Activated B cell treated with CpG ODN at 0.5 μM for 24 hours (primary cell): Measurements from ENCODE around the gene TPPP3. TPM values are rescaled to one million over a fixed set of nuclear protein-coding genes. Genes with fewer than 3 reads are reported as not detected.

Experiments
- ATAC-seq: fragments of 200-7000 bp; cut with Tn5 transposase; one replicate; pipeline ENCODE4 v1.10.0; 2021; ENCODE audit warnings: low read depth, mild to moderate bottlenecking, moderate library complexity
- CTCF ChIA-PET: fragments of 350-600 bp; sonication (Branson Sonifier 250); formaldehyde crosslinking; loops from one replicate; lab custom pipeline; 2021; ENCODE audit warnings: antibody characterized with exemption; lab: Charles Lee
- POLR2A ChIA-PET: fragments of 350-600 bp; sonication (Branson Sonifier 250); formaldehyde crosslinking; loops from one replicate; lab custom pipeline; 2021; ENCODE audit warnings: antibody characterized with exemption; lab: Charles Lee
- DNase-seq: peaks from one replicate; pipeline ENCODE4 v3.0.0; 2022
- H3K27ac Mint-ChIP-seq: one replicate; pipeline ENCODE4 v1.8.0; 2020; ENCODE audit warnings: mixed read lengths
- H3K27me3 Mint-ChIP-seq: one replicate; pipeline ENCODE4 v1.8.0; 2021; ENCODE audit warnings: mixed read lengths
- H3K36me3 Mint-ChIP-seq: one replicate; pipeline ENCODE4 v1.8.0; 2021; ENCODE audit warnings: low read depth, mixed read lengths
- H3K4me1 Mint-ChIP-seq: one replicate; pipeline ENCODE4 v1.8.0; 2021; ENCODE audit warnings: mixed read lengths
- H3K4me3 Mint-ChIP-seq: one replicate; pipeline ENCODE4 v1.8.0; 2020; ENCODE audit warnings: mild to moderate bottlenecking, mixed read lengths
- H3K9me3 Mint-ChIP-seq: one replicate; pipeline ENCODE4 v1.8.0; 2020; ENCODE audit warnings: mixed read lengths
- intact Hi-C: fragments of 100-400 bp; cut with micrococcal nuclease; formaldehyde crosslinking; loops from one replicate; pipeline ENCODE4 v1.15.1; 2024
- total RNA-seq: library from RNA; stranded (reverse); gene quantifications from 2 replicates; pipeline ENCODE4 v1.2.3, GENCODE V29; 2022
- TF ChIP-seq, protein P1 (sequence below): fragments of 200-600 bp; IDR thresholded peaks from one replicate; pipeline ENCODE4 v1.8.0; 2022; ENCODE audit warnings: antibody characterized with exemption, mild to moderate bottlenecking

Gene TPPP3
- total RNA-seq, 1 donor from 2014 or later, result not detected

DNA sequence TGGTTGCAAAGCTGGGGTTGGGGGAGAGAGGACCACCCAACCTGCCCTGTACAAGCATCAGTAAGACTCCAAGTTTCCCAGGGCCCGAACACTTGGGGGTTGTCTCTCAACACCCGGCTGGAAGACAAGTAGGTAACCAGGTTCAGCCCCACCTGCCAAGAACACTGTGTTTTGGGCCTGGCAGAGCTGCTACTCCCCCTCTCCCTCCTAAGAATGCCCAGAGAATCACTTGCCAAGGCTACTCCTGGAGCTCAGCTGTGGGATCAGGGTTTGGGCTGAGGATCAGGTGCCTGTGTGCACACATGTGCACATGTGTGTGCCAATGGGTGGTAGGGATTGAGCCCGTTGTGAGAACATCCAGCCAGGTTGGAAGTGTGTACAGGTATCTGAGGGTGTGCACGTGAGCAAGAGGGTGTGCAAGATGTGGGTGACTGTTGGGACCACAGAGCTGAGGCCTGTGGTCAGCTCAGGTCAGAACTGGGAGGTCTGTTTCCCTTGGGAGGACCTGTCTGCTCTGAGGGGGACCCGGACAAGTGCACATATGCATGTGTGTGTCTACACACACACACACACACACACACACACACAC, 39.9 kb upstream of the TPPP3 start:
- no peak for DNase-seq
- H3K36me3 Mint-ChIP-seq, result peaks cover 19% of the 10 kb centered on the region
- CTCF ChIA-PET, result no interaction called here

GRCh38 chr16:67432506-67432890, 39.2 kb upstream of the TPPP3 start:
- no peak overlapping the region for H3K27ac Mint-ChIP-seq
- intact Hi-C loops, result no loop called here
- no peak for DNase-seq
- CTCF ChIA-PET, result no interaction called here
- POLR2A ChIA-PET, result interaction anchor here (0.6 to 0.8 kb wide), 2 partner anchors 34 to 287 kb away, joined by 3 to 10 read pairs; partner anchors contain the start of gene GFOD2
- H3K4me1 Mint-ChIP-seq, result peaks cover 45% of the 10 kb centered on the region
- TF ChIP-seq, protein P1, sequence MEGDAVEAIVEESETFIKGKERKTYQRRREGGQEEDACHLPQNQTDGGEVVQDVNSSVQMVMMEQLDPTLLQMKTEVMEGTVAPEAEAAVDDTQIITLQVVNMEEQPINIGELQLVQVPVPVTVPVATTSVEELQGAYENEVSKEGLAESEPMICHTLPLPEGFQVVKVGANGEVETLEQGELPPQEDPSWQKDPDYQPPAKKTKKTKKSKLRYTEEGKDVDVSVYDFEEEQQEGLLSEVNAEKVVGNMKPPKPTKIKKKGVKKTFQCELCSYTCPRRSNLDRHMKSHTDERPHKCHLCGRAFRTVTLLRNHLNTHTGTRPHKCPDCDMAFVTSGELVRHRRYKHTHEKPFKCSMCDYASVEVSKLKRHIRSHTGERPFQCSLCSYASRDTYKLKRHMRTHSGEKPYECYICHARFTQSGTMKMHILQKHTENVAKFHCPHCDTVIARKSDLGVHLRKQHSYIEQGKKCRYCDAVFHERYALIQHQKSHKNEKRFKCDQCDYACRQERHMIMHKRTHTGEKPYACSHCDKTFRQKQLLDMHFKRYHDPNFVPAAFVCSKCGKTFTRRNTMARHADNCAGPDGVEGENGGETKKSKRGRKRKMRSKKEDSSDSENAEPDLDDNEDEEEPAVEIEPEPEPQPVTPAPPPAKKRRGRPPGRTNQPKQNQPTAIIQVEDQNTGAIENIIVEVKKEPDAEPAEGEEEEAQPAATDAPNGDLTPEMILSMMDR, result no peak
- H3K36me3 Mint-ChIP-seq, result peaks cover 12% of the 10 kb centered on the region
- peak overlapping the region; percentile 25 for H3K4me3 Mint-ChIP-seq
- peaks cover 19% of the 10 kb centered on the region for H3K27me3 Mint-ChIP-seq
- no peak for ATAC-seq
- no peaks in the 10 kb centered on the region for H3K9me3 Mint-ChIP-seq

More for the DNA sequence above, 39.9 kb upstream of the TPPP3 start:
- Mint-ChIP-seq H3K27ac (no peak overlapping the region), H3K27me3 (peaks cover 19% of the 10 kb centered on the region), H3K9me3 (no peaks in the 10 kb centered on the region), H3K4me3 (no peak overlapping the region), H3K4me1 (peaks cover 49% of the 10 kb centered on the region)
- no peak for ATAC-seq
- TF ChIP-seq, protein P1, result no peak
- POLR2A ChIA-PET, result interaction anchor here (0.7 kb wide), 1 partner anchor 40 kb away, joined by 3 read pairs; the partner anchor contains the start of gene TPPP3
- intact Hi-C loops, result no loop called here

- ATAC-seq (no peak), DNase-seq (no peak)
- TF ChIP-seq, protein P1, result no peak
- ChIA-PET POLR2A (interaction anchor here (0.6 to 0.8 kb wide), 4 partner anchors 26 to 287 kb away, joined by 3 to 10 read pairs (median 6); partner anchors contain the start of gene GFOD2), CTCF (no interaction called here)
- Mint-ChIP-seq H3K4me1 (peaks cover 40% of the 10 kb centered on the region), H3K36me3 (peaks cover 10% of the 10 kb centered on the region), H3K4me3 (peak overlapping the region; percentile 70), H3K27me3 (peaks cover 22% of the 10 kb centered on the region), H3K27ac (no peak overlapping the region), H3K9me3 (no peaks in the 10 kb centered on the region)
- intact Hi-C loops, result no loop called here
These were observed 38.6 kb upstream of the TPPP3 start for GRCh38 chr16:67431775-67432505.

DNA sequence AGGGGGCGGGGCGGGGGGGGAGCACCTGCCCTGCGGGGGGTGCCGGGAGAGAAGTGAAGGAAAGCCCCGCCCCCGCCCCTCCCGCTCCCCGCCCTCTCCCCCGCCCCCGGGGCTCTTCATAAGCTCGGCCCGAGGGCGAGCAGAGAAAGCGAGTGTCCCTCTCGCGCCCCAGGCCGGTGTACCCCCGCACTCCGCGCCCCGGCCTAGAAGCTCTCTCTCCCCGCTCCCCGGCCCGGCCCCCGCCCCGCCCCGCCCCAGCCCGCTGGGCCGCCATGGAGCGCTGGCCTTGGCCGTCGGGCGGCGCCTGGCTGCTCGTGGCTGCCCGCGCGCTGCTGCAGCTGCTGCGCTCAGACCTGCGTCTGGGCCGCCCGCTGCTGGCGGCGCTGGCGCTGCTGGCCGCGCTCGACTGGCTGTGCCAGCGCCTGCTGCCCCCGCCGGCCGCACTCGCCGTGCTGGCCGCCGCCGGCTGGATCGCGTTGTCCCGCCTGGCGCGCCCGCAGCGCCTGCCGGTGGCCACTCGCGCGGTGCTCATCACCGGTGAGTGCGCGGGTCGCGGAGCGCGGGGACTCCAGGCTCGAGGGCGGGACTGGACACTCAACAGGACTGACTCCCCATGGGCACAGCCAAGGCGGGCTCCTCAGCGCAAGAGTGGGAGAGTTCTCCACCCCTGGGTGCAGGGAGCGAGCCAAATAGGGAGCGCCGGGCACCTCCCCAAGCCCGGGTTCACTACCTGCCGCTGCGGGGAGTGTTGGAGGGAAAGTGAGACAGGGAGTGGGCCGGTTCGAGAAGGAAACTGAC, 37.9 kb upstream of the TPPP3 start, which contains the start of gene HSD11B2:
HSD11B2 (plus strand) TSS at position 145 of the 798 bp plus-strand sequence; CDS start at position 273, 128 bp downstream.
- no peaks in the 10 kb centered on the region for H3K9me3 Mint-ChIP-seq
- ATAC-seq, result peak; percentile 43
- H3K36me3 Mint-ChIP-seq, result peaks cover 4% of the 10 kb centered on the region
- POLR2A ChIA-PET, result interaction anchor here (0.6 to 0.8 kb wide), 4 partner anchors 14 to 35 kb away, joined by 3 to 10 read pairs (median 4); no protein-coding TSS in a partner anchor
- DNase-seq, result peak; percentile 42
- peaks cover 38% of the 10 kb centered on the region for H3K4me1 Mint-ChIP-seq
- peaks cover 27% of the 10 kb centered on the region for H3K27me3 Mint-ChIP-seq
- H3K27ac Mint-ChIP-seq, result no peak within 1 kb of the TSS
- CTCF ChIA-PET, result interaction anchor here (1.0 kb wide), 1 partner anchor 34 kb away, joined by 6 read pairs; no protein-coding TSS in a partner anchor
- TF ChIP-seq, protein P1, result no peak
- H3K4me3 Mint-ChIP-seq, result peak within 1 kb of the TSS; percentile 83
- intact Hi-C loops, result no loop called here
